K562 (cell line): ENCODE measurements around the gene WIPF3. TPM values are rescaled to one million over a fixed set of nuclear protein-coding genes. Genes with fewer than 3 reads are reported as not detected.
A peak's percentile ranks its signal among the peaks of the same experiment; 100 is the strongest.

ENCODE experiments used
- CBX5 ChIP-seq: IDR thresholded peaks from 2 replicates; pipeline ENCODE4 v1.6.1; 2014; ENCODE audit warnings: low read depth, borderline replicate concordance
- CHCHD3 ChIP-seq: fragments of 250-450 bp; sonication (Bioruptor Pico); IDR thresholded peaks from 2 replicates; pipeline ENCODE4 v2.1.2; 2022; ENCODE audit warnings: mild to moderate bottlenecking
- CREB1 ChIP-seq, 2 experiments: sonication (generic) in 1 of 2; formaldehyde crosslinking in 1 of 2; IDR thresholded peaks; 2 replicates each; pipeline versions ENCODE4 v1.6.1 to v1.8.0; 2012 to 2022; ENCODE audit warnings: inconsistent platforms in 1 of 2, mild to moderate bottlenecking in 1 of 2, missing genetic modification reagents in 1 of 2, moderate library complexity in 1 of 2
- CUX1 ChIP-seq: fragments of 200-800 bp; sonication (Bioruptor generic); IDR thresholded peaks from 2 replicates; pipeline ENCODE4 v1.6.1; 2016; ENCODE audit warnings: missing genetic modification characterization, missing compliant biosample characterization
- HCFC1 ChIP-seq: IDR thresholded peaks from 2 replicates; pipeline ENCODE4 v1.6.1; 2012; ENCODE audit warnings: low read depth, low read length, improper control_type of control experiment
- HDAC3 ChIP-seq: fragments of 450-650 bp; IDR thresholded peaks from 2 replicates; pipeline ENCODE4 v1.6.1; 2018; ENCODE audit warnings: borderline replicate concordance, mild to moderate bottlenecking, moderate library complexity; ENCODE audit not compliant: partially characterized antibody
- HDGF ChIP-seq: fragments of 450-650 bp; IDR thresholded peaks from 2 replicates; pipeline ENCODE4 v1.6.1; 2016
- KAT2B ChIP-seq: IDR thresholded peaks from one replicate; pipeline ENCODE4 v1.6.1; 2012; ENCODE audit warnings: low read depth, mild to moderate bottlenecking, control low read depth, inconsistent platforms, low read length, moderate library complexity
- KLF16 ChIP-seq: IDR thresholded peaks from 2 replicates; pipeline ENCODE4 v1.6.1; 2016; ENCODE audit warnings: antibody characterized with exemption
- KLF6 ChIP-seq: fragments of 250-450 bp; sonication (Bioruptor Pico); IDR thresholded peaks from 2 replicates; pipeline ENCODE4 v1.4.0; 2020; ENCODE audit warnings: mild to moderate bottlenecking, moderate library complexity, borderline replicate concordance
- MYNN ChIP-seq, 2 experiments: sonication (generic); formaldehyde crosslinking in 1 of 2; IDR thresholded peaks; 2 replicates each; pipeline versions ENCODE4 v1.5.0 to v1.6.1; 2016 to 2020; ENCODE audit warnings: antibody characterized with exemption in 1 of 2, missing genetic modification reagents in 1 of 2
- PHF20 ChIP-seq: fragments of 450-650 bp; IDR thresholded peaks from 2 replicates; pipeline ENCODE4 v1.6.1; 2018; ENCODE audit not compliant: partially characterized antibody
- RBM39 ChIP-seq: fragments of 200-400 bp; formaldehyde crosslinking; optimal IDR thresholded peaks from 2 replicates; pipeline ENCODE3; 2018; ENCODE audit warnings: low read depth, low read length
- RHOXF2B ChIP-seq: fragments of 250-450 bp; sonication (Bioruptor Pico); conservative IDR thresholded peaks from 2 replicates; pipeline ENCODE4 v1.5.1; 2021
- TRIM28 ChIP-seq: fragments of 450-650 bp; IDR thresholded peaks from 2 replicates; pipeline ENCODE4 v1.6.1; 2017
- XRCC4 ChIP-seq: IDR thresholded peaks from one replicate; pipeline ENCODE4 v1.6.1; 2011; ENCODE audit not compliant: insufficient read depth, insufficient read length; ENCODE audit errors: extremely low read depth
- ZNF263 ChIP-seq: sonication (generic); formaldehyde crosslinking; IDR thresholded peaks from 2 replicates; pipeline ENCODE4 v1.8.0; 2022; ENCODE audit warnings: mild to moderate bottlenecking, missing genetic modification reagents, borderline replicate concordance
- polyA plus RNA-seq, 8 experiments: library from polyadenylated mRNA; depleted of rRNA in 4 of 8; stranded (reverse) in 5 of 8; unstranded in 3 of 8; fragments of >200 nt; fragmentation: Nextera tagmentation in 2 of 8; fragmentation: Illumina TruSeq in 1 of 8; extraction: Ambion mirVana in 2 of 8; extraction: Trizol in 1 of 8; gene quantifications; 2 replicates each; pipeline versions ENCODE4 v1.2.1 to v1.2.3, GENCODE V29; 2011 to 2014; ENCODE audit warnings: inconsistent platforms in 1 of 8, missing spikeins in 1 of 8
- total RNA-seq, 7 experiments: library from RNA; depleted of rRNA in 6 of 7; stranded (reverse); fragments of >200 nt in 6 of 7; fragmentation: Illumina TruSeq in 2 of 7; extraction: Trizol in 2 of 7; gene quantifications; 2 replicates each; pipeline versions ENCODE4 v1.2.1 to v1.2.3, GENCODE V29; 2011 to 2021; ENCODE audit warnings: low replicate concordance in 1 of 7
- TF ChIP-seq, protein P1 (sequence below): fragments of 450-650 bp; formaldehyde crosslinking; IDR thresholded peaks from 2 replicates; pipeline ENCODE4 v1.4.0; 2020; ENCODE audit warnings: mild to moderate bottlenecking, moderate library complexity

The WIPF3 gene
- total and polyA plus RNA-seq, 9 of the 15 experiments (the other 6 are each of a cell fraction or from before 2014, with no cell fraction given), result 0.18 to 3.2 (median 1.7) TPM

DNA sequence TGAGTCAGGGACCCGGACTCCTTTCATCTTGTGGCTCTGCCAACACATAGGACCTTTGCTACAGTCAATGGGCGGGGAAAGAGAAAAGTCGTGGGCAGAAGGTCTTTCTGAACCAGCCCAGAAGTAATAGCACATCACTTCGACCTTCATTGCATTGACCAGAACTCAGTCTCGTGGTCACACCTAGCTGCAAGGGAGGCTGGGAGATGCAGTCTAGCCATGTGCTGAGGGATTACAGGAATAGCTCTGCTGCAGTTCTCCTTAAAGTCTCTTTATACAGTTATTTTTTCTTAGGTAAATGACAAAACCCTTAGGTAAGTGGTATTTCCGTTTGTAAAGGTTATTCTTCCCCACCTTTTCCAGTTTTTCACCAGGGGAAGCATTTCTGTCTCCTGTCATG is 25.4 kb downstream of the WIPF3 start (continued):
- TF ChIP-seq PHF20 (no peak), RHOXF2B (CRISPR knock-in tag) (no peak), MYNN (IDR thresholded peaks at IDR 0.05) (no peak), MYNN (CRISPR knock-in tag; IDR thresholded peaks at IDR 0.05) (no peak), HDGF (no peak), ZNF263 (CRISPR knock-in tag) (no peak), CUX1 (CRISPR knock-in tag) (no peak), CREB1 (IDR thresholded peaks at IDR 0.05) (no peak), CREB1 (CRISPR knock-in tag; IDR thresholded peaks at IDR 0.05) (no peak), RBM39 (no peak), CHCHD3 (CRISPR knock-in tag) (no peak), TRIM28 (peak; percentile 33; the same call in 1 of the 2 replicates), XRCC4 (no peak), KLF6 (no peak), HDAC3 (no peak), CBX5 (peak; percentile 61; the same call in 1 of the 2 replicates), KAT2B (no peak), HCFC1 (no peak), KLF16 (no peak)
- TF ChIP-seq, protein P1, sequence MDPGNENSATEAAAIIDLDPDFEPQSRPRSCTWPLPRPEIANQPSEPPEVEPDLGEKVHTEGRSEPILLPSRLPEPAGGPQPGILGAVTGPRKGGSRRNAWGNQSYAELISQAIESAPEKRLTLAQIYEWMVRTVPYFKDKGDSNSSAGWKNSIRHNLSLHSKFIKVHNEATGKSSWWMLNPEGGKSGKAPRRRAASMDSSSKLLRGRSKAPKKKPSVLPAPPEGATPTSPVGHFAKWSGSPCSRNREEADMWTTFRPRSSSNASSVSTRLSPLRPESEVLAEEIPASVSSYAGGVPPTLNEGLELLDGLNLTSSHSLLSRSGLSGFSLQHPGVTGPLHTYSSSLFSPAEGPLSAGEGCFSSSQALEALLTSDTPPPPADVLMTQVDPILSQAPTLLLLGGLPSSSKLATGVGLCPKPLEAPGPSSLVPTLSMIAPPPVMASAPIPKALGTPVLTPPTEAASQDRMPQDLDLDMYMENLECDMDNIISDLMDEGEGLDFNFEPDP (CRISPR knock-in tag), result no peak
